Natural killer cell (primary cell): ENCODE measurements around the gene RNF43. TPM values are rescaled to one million over a fixed set of nuclear protein-coding genes. Genes with fewer than 3 reads are reported as not detected.

Experiments used
- ATAC-seq, 3 donors: fragments of 150-1000 bp in 2 of 3; fragments of 200-7000 bp in 1 of 3; cut with Tn5 transposase; 1 replicate in 1 of 3; 2 replicates in 2 of 3; pipeline ENCODE4 v1.10.0; 2021; ENCODE audit warnings: mild to moderate bottlenecking in 2 of 3, moderate library complexity in 2 of 3
- DNase-seq, 2 donors: peaks; one replicate each; pipeline versions ENCODE4 v3.0.0 to v3.0.0-alpha.2; 2013 to 2021; ENCODE audit warnings: mixed read lengths in 1 of 2
- H3K27ac ChIP-seq: one replicate; pipeline ENCODE4 v1.5.1; 2013; ENCODE audit warnings: mild to moderate bottlenecking, low read length
- H3K27me3 ChIP-seq: one replicate; pipeline ENCODE4 v1.6.1; 2013; ENCODE audit warnings: low read length; ENCODE audit not compliant: control insufficient read depth, insufficient read depth
- H3K36me3 ChIP-seq: one replicate; pipeline ENCODE4 v1.6.1; 2013; ENCODE audit warnings: low read length; ENCODE audit not compliant: control insufficient read depth, insufficient read depth
- H3K4me1 ChIP-seq: one replicate; pipeline ENCODE4 v1.6.1; 2013; ENCODE audit warnings: low read length; ENCODE audit not compliant: control insufficient read depth, insufficient read depth
- H3K4me3 ChIP-seq: one replicate; pipeline ENCODE4 v1.5.1; 2013; ENCODE audit warnings: low read length
- H3K9me3 ChIP-seq: one replicate; pipeline ENCODE4 v1.6.1; 2013; ENCODE audit warnings: low read length; ENCODE audit not compliant: control insufficient read depth, insufficient read depth
- H3K27ac Mint-ChIP-seq, 2 donors: one replicate each; pipeline ENCODE4 v1.8.0; 2022; ENCODE audit warnings: mild to moderate bottlenecking in 2 of 2, mixed read lengths in 2 of 2, moderate library complexity in 1 of 2
- H3K27me3 Mint-ChIP-seq, 2 donors: one replicate each; pipeline ENCODE4 v1.8.0; 2022; ENCODE audit warnings: low read depth in 2 of 2, mixed read lengths in 2 of 2
- H3K36me3 Mint-ChIP-seq: one replicate; pipeline ENCODE4 v1.8.0; 2022; ENCODE audit warnings: mixed read lengths
- H3K4me1 Mint-ChIP-seq, 2 donors: one replicate each; pipeline ENCODE4 v1.8.0; 2022; ENCODE audit warnings: mixed read lengths in 2 of 2
- H3K4me3 Mint-ChIP-seq: one replicate; pipeline ENCODE4 v1.8.0; 2022; ENCODE audit warnings: mild to moderate bottlenecking, moderate library complexity, mixed read lengths
- H3K9me3 Mint-ChIP-seq, 2 donors: one replicate each; pipeline ENCODE4 v1.8.0; 2022; ENCODE audit warnings: mixed read lengths in 2 of 2
- WGBS: methylation state at CpG from one replicate; pipeline ENCODE4 v1.1.7; 2013; ENCODE audit warnings: missing lambda C conversion rate; ENCODE audit not compliant: insufficient coverage; 5-methylcytosine and 5-hydroxymethylcytosine counted together
- intact Hi-C: fragments of 100-400 bp; cut with micrococcal nuclease; formaldehyde crosslinking; loops from one replicate; pipeline ENCODE4 v1.14.2; 2022
- total RNA-seq, 4 donors: library from RNA; stranded (reverse); fragments of 120-200 nt in 1 of 4; gene quantifications; one replicate each; pipeline versions ENCODE4 v1.2.3 to v1.2.4, GENCODE V29; 2013 to 2022
- TF ChIP-seq, protein P1 (sequence below): fragments of 200-600 bp; IDR thresholded peaks from one replicate; pipeline ENCODE4 v1.8.0; 2022; ENCODE audit warnings: antibody characterized with exemption

Gene RNF43
- 1 to 10 TPM in 2 of 3 donors, under 1 TPM in 1; 0.95 to 1.1 (median 1.0) TPM for total RNA-seq
- total RNA-seq (2013), result 0.90 TPM

DNA sequence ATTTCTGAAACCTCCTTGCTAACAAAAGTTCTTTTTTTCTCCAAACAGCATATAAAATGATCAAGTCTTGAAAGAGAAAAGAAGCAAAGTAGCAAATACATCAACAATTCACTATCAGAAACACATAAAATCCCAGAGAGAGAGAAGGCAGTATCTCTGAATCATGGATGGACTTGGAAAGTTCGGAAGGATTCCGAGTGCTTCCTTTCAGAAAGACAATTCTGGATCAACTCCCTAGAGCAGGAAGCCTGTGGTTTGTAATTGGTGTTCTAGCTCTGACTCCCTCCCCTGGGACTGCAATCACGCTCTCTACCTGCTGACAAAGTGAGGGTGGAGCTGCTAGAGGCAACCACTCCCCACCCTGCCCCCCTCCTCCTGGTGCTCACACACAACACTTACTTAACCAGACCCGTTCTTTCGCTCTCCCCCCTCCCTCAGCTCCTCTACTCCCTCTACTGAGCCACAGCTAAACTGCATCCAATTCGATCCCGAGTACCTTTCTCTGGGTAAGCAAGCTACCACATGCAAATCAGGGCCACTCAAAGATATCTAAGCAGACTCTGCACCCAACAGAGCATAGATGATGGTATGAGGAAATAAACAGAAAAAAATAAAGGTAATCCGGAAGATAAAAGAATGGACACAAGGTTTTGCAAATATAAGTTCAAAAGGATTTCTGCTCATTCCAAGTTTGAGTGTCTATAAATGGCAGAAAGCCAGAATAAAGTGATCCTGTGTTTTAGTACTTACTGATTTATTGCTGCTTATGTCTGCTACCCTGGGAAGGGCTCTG is at the start of gene RNF43:
Gene RNF43 (minus strand): TSS at position 235 of the 793 bp plus-strand sequence. CDS start 1,957 bp downstream, outside the sequence.
- H3K4me1 Mint-ChIP-seq, result peaks cover 13 to 15% of the 10 kb centered on the region in 2 donors
- no peaks in the 10 kb centered on the region for H3K9me3 Mint-ChIP-seq
- no peaks in the 10 kb centered on the region for H3K27me3 Mint-ChIP-seq
- 15% methylated on average over 8 of the region's 8 CpGs for WGBS
- TF ChIP-seq, protein P1, sequence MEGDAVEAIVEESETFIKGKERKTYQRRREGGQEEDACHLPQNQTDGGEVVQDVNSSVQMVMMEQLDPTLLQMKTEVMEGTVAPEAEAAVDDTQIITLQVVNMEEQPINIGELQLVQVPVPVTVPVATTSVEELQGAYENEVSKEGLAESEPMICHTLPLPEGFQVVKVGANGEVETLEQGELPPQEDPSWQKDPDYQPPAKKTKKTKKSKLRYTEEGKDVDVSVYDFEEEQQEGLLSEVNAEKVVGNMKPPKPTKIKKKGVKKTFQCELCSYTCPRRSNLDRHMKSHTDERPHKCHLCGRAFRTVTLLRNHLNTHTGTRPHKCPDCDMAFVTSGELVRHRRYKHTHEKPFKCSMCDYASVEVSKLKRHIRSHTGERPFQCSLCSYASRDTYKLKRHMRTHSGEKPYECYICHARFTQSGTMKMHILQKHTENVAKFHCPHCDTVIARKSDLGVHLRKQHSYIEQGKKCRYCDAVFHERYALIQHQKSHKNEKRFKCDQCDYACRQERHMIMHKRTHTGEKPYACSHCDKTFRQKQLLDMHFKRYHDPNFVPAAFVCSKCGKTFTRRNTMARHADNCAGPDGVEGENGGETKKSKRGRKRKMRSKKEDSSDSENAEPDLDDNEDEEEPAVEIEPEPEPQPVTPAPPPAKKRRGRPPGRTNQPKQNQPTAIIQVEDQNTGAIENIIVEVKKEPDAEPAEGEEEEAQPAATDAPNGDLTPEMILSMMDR, result peak; percentile 72
- H3K36me3 ChIP-seq, result no peaks in the 10 kb centered on the region
- H3K27me3 ChIP-seq, result no peaks in the 10 kb centered on the region
- intact Hi-C loops, result loop anchor here (1.0 kb wide), 3 partner anchors 100 to 140 kb away; no protein-coding TSS in a partner anchor
- DNase-seq (peak; percentile 70 to 95), ATAC-seq (peak; percentile 100)
- H3K27ac Mint-ChIP-seq, result peak within 1 kb of the TSS; percentile 72 to 84
- peak within 1 kb of the TSS; percentile 3 for H3K27ac ChIP-seq
- H3K4me3 ChIP-seq, result no peak within 1 kb of the TSS
- H3K9me3 ChIP-seq, result no peaks in the 10 kb centered on the region
- H3K4me1 ChIP-seq, result peaks cover 5% of the 10 kb centered on the region
- H3K4me3 Mint-ChIP-seq, result no peak within 1 kb of the TSS
- no peaks in the 10 kb centered on the region for H3K36me3 Mint-ChIP-seq

DNA sequence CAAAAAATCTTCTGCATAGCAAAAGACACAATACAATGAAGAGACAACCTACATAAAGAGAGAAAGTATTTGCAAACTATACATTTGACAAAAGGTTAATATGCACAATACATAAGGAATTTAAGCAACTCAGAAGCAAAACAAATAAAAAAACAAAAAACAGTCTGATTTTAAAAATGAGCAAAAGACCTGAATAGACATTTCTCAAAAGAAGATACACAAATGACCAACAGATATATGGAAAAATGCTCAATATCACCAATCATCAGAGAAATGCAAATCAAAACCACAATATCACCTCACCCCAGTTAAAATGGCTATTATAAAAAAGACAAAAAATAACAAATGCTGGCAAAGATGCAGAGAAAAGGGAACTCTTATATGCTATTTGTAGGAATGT is 38.2 kb upstream of the RNF43 start:
- Histone ChIP-seq H3K27me3 (no peaks in the 10 kb centered on the region), H3K36me3 (no peaks in the 10 kb centered on the region), H3K4me1 (no peaks in the 10 kb centered on the region), H3K4me3 (no peak overlapping the region), H3K27ac (no peak overlapping the region), H3K9me3 (no peaks in the 10 kb centered on the region)
- Mint-ChIP-seq H3K4me1 (no peaks in the 10 kb centered on the region), H3K27ac (no peak overlapping the region), H3K36me3 (no peaks in the 10 kb centered on the region), H3K4me3 (no peak overlapping the region), H3K9me3 (no peaks in the 10 kb centered on the region), H3K27me3 (no peaks in the 10 kb centered on the region)
- ATAC-seq (no peak), DNase-seq (no peak)
- TF ChIP-seq, protein P1, result no peak
- intact Hi-C loops, result no loop called here

DNA sequence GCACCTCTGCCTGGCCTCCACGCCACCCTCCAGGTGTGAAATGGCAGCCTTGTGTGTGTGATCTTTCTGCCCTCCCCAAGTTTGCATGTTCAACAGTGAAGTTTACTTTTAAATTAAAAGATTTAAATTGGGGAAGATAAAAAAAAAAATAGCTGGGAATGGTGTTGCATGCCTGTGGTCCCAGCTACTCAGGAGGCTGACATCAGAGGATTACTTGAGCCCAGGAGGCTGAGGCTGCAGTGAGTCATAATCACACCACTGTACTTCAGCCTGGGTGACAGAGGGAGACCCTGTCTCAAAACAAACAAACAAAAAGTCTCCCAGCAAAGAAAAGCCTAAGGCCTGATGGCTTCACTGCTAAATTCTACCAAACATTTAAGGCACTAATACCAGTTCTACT is 35.4 kb upstream of the RNF43 start:
- DNase-seq, result no peak
- 100% methylated on average over 1 of the region's 1 CpG for WGBS
- H3K9me3 Mint-ChIP-seq, result no peaks in the 10 kb centered on the region
- H3K27me3 Mint-ChIP-seq, result no peaks in the 10 kb centered on the region
- intact Hi-C loops, result no loop called here
- ATAC-seq, result no peak
- Histone ChIP-seq H3K27ac (no peak overlapping the region), H3K4me1 (no peaks in the 10 kb centered on the region), H3K9me3 (no peaks in the 10 kb centered on the region), H3K36me3 (no peaks in the 10 kb centered on the region), H3K4me3 (no peak overlapping the region), H3K27me3 (no peaks in the 10 kb centered on the region)
- no peak overlapping the region for H3K4me3 Mint-ChIP-seq
- TF ChIP-seq, protein P1, result no peak
- no peak overlapping the region for H3K27ac Mint-ChIP-seq
- no peaks in the 10 kb centered on the region for H3K4me1 Mint-ChIP-seq
- no peaks in the 10 kb centered on the region for H3K36me3 Mint-ChIP-seq
